ENCODE data around the gene PPARA.

The PPARA gene

DNA sequence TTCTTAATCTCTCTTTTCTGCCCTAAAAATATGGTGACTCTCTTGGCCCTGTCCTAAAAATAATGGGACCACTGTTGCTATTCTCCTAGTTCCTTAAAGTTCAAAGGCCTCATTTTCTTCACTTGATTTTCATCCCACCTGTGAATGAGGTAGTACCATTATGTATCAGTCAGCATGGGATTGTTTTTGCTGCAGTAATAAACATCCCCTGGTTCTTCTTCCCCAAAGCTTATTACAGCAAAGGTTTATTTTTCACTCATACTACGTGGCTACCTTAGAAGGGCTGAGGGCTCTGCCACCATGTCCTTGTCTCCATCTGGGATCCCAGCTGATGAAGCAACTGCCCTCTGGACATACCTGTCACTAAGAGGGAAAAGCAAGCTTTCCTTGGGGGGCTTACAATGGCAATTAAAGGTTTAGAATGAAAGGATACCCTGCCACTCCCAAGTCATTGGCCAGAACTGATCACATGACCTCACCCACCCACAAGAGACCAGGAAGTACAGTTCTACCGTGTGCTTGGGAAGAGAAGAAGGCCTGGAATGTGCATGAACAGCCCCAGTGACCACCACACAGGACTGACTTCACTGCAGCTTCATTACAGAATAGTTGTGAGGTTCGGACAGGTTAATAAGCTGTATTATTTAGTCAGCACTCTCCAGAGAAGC lies 125.3 kb downstream of the PPARA start:
- TF ChIP-seq, protein P1, sequence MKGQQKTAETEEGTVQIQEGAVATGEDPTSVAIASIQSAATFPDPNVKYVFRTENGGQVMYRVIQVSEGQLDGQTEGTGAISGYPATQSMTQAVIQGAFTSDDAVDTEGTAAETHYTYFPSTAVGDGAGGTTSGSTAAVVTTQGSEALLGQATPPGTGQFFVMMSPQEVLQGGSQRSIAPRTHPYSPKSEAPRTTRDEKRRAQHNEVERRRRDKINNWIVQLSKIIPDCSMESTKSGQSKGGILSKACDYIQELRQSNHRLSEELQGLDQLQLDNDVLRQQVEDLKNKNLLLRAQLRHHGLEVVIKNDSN (IDR thresholded peaks at IDR 0.05): peak; percentile 87
- no peak for TF ChIP-seq TAF1 (IDR thresholded peaks at IDR 0.05; ENCODE audit: low read depth)

- TF ChIP-seq RAD21 (IDR thresholded peaks at IDR 0.05; ENCODE audit: low read depth) (no peak), NFIC (IDR thresholded peaks at IDR 0.05) (no peak), CEBPB (IDR thresholded peaks at IDR 0.05) (no peak), EP300 (IDR thresholded peaks at IDR 0.05; ENCODE audit: borderline replicate concordance) (no peak), TAF1 (IDR thresholded peaks at IDR 0.05; ENCODE audit: low read depth) (no peak), EGR1 (IDR thresholded peaks at IDR 0.05) (no peak), CREB1 (IDR thresholded peaks at IDR 0.05; ENCODE audit: low read depth) (no peak), ZBTB7A (IDR thresholded peaks at IDR 0.05; ENCODE audit: low read depth) (no peak), TEAD4 (IDR thresholded peaks at IDR 0.05) (no peak), FOXM1 (IDR thresholded peaks at IDR 0.05; ENCODE audit: borderline replicate concordance, low read depth) (no peak), TCF12 (IDR thresholded peaks at IDR 0.05; ENCODE audit: low read depth) (no peak), YY1 (IDR thresholded peaks at IDR 0.05; ENCODE audit: low read depth) (no peak), MAX (IDR thresholded peaks at IDR 0.05) (no peak)
- TF ChIP-seq, protein P2, sequence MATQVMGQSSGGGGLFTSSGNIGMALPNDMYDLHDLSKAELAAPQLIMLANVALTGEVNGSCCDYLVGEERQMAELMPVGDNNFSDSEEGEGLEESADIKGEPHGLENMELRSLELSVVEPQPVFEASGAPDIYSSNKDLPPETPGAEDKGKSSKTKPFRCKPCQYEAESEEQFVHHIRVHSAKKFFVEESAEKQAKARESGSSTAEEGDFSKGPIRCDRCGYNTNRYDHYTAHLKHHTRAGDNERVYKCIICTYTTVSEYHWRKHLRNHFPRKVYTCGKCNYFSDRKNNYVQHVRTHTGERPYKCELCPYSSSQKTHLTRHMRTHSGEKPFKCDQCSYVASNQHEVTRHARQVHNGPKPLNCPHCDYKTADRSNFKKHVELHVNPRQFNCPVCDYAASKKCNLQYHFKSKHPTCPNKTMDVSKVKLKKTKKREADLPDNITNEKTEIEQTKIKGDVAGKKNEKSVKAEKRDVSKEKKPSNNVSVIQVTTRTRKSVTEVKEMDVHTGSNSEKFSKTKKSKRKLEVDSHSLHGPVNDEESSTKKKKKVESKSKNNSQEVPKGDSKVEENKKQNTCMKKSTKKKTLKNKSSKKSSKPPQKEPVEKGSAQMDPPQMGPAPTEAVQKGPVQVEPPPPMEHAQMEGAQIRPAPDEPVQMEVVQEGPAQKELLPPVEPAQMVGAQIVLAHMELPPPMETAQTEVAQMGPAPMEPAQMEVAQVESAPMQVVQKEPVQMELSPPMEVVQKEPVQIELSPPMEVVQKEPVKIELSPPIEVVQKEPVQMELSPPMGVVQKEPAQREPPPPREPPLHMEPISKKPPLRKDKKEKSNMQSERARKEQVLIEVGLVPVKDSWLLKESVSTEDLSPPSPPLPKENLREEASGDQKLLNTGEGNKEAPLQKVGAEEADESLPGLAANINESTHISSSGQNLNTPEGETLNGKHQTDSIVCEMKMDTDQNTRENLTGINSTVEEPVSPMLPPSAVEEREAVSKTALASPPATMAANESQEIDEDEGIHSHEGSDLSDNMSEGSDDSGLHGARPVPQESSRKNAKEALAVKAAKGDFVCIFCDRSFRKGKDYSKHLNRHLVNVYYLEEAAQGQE (IDR thresholded peaks at IDR 0.05; ENCODE audit: low read depth): no peak
- TF ChIP-seq, protein P1 (IDR thresholded peaks at IDR 0.05): no peak
These were observed 126.2 kb downstream of the PPARA start for GRCh38 chr22:46276563-46276962.

DNA sequence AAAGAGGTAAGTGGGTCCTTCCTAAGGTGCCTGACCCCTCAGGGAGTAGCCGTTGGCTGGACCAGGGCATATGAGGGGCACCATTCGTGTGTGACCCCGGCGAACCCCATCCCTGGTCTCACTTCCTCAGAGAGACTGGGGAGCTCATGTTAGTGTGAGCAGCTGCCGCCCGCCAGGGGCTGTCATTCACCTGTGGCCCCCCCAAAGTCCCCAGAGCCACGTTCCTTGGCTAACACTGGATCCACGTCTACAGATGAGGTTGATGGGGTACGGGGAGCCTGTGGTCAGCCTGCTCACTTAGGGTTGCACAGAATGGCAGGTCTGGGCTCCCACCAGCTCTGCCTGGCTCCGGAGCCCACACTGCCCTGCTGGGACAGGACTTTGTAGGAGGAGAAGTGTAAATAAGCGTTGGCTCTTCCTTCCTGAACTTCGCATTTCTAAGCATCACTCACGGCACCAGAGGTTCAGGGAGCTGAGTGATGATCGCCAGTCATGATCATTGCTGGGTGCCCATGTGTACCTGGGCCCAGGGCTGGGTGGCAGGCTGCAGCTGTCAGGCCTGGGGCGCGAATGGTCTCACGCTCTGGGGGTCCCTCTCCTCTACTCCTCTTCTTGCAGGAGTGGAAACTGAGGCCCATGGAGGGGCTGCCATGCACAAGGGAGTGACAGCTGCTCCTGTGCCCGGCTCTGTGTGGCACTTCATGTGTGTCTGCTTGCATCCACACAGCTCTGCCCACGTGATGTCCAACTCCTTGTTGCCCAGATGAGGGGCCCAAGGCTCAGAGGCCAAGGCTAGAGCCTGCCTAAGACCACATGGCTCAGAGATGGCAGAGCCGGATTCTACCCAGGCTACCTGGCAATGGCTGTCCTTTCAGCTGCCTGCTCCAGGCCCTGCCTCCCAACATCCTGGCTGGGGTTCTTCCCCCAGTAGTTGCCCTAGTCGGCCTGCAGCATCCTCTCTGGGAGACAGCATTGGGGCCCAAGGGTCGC lies 128.6 kb downstream of the PPARA start:
- TF ChIP-seq TAF1 (IDR thresholded peaks at IDR 0.05; ENCODE audit: low read depth): no peak
- no peak for TF ChIP-seq TEAD4 (IDR thresholded peaks at IDR 0.05)
- no peak for TF ChIP-seq FOXM1 (IDR thresholded peaks at IDR 0.05; ENCODE audit: borderline replicate concordance, low read depth)
- TF ChIP-seq RAD21 (IDR thresholded peaks at IDR 0.05; ENCODE audit: low read depth): no peak
- TF ChIP-seq EP300 (IDR thresholded peaks at IDR 0.05; ENCODE audit: borderline replicate concordance): no peak
- TF ChIP-seq CREB1 (IDR thresholded peaks at IDR 0.05; ENCODE audit: low read depth): no peak
- no peak for TF ChIP-seq TCF12 (IDR thresholded peaks at IDR 0.05; ENCODE audit: low read depth)
- no peak for TF ChIP-seq CEBPB (IDR thresholded peaks at IDR 0.05)
- TF ChIP-seq NFIC (IDR thresholded peaks at IDR 0.05): no peak
- TF ChIP-seq, protein P1 (IDR thresholded peaks at IDR 0.05): no peak
- TF ChIP-seq, protein P2 (IDR thresholded peaks at IDR 0.05; ENCODE audit: low read depth): no peak
- TF ChIP-seq EGR1 (IDR thresholded peaks at IDR 0.05): no peak
- no peak for TF ChIP-seq MAX (IDR thresholded peaks at IDR 0.05)
- TF ChIP-seq ZBTB7A (IDR thresholded peaks at IDR 0.05; ENCODE audit: low read depth): no peak
- no peak for TF ChIP-seq YY1 (IDR thresholded peaks at IDR 0.05; ENCODE audit: low read depth)

DNA sequence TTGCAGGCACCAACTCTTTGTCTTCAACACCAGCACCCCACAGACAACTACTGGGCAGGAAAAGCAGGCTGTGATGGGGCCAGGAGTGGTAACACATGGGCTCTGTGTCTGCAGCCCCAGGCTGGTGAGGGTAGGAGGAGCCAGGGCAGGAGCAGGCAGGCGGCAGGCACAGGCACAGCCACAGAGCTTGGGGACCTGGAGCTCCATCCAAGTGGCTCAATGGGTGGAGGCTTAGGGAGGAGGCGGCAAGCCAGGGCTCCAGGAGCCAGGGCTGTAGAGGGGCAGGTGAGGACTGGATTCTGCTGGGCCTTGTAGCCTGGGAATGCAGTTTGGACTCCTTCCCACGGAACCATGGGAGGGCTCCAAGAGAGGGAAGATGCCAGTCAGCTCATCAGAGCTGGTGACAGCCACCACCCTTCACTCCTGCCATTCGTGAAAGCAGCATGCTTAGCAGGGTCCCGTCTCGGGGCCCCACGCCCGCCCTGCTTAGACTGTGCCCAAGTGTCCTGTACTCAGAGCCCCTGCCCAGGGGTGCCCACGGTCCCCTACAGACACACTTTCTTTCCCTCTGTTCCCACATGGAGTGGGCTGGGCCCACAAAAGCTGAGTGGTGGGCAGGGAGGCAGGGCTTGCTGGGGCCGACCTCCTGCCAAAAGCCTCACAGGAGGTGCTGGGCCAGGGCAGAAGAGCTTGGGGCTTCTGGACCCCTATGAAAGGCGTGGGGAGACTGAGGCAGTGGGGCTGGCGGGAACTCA lies 129.9 kb downstream of the PPARA start:
- TF ChIP-seq ZBTB7A (IDR thresholded peaks at IDR 0.05; ENCODE audit: low read depth) (no peak), CREB1 (IDR thresholded peaks at IDR 0.05; ENCODE audit: low read depth) (no peak), NFIC (IDR thresholded peaks at IDR 0.05) (no peak), RAD21 (IDR thresholded peaks at IDR 0.05; ENCODE audit: low read depth) (no peak), MAX (IDR thresholded peaks at IDR 0.05) (no peak), TEAD4 (IDR thresholded peaks at IDR 0.05) (no peak), EP300 (IDR thresholded peaks at IDR 0.05; ENCODE audit: borderline replicate concordance) (no peak), YY1 (IDR thresholded peaks at IDR 0.05; ENCODE audit: low read depth) (no peak), EGR1 (IDR thresholded peaks at IDR 0.05) (no peak), CEBPB (IDR thresholded peaks at IDR 0.05) (no peak), FOXM1 (IDR thresholded peaks at IDR 0.05; ENCODE audit: borderline replicate concordance, low read depth) (no peak), TCF12 (IDR thresholded peaks at IDR 0.05; ENCODE audit: low read depth) (no peak), TAF1 (IDR thresholded peaks at IDR 0.05; ENCODE audit: low read depth) (no peak)
- TF ChIP-seq, protein P2 (IDR thresholded peaks at IDR 0.05; ENCODE audit: low read depth): no peak
- TF ChIP-seq, protein P1 (IDR thresholded peaks at IDR 0.05): no peak
